GM18858 (cell line): ENCODE results near the gene DNAH1.

Experiments
- ATAC-seq: cut with Tn5 transposase; IDR thresholded peaks from one replicate; pipeline ENCODE4 v1.9.1; 2021; ENCODE audit not compliant: unreplicated experiment

Gene DNAH1

GRCh38 chr3:52310861-52311575, 5.1 kb upstream of the DNAH1 start:
- ATAC-seq = no peak

GRCh38 chr3:52311576-52312119, 4.5 kb upstream of the DNAH1 start:
- no peak for ATAC-seq

- no peak for ATAC-seq
These were observed 2.8 kb upstream of the DNAH1 start for GRCh38 chr3:52313188-52313773.

GRCh38 chr3:52313774-52314188, 2.3 kb upstream of the DNAH1 start:
- peak; percentile 90 for ATAC-seq

GRCh38 chr3:52314489-52314888, 1.6 kb upstream of the DNAH1 start:
- ATAC-seq = no peak

- ATAC-seq = no peak
These were observed 1.1 kb upstream of the DNAH1 start for GRCh38 chr3:52315006-52315405.

GRCh38 chr3:52317208-52318000, 1.3 kb downstream of the DNAH1 start:
- no peak for ATAC-seq

- ATAC-seq = no peak
These were observed 2.2 kb downstream of the DNAH1 start for GRCh38 chr3:52318186-52318816.

GRCh38 chr3:52319921-52320595, 3.9 kb downstream of the DNAH1 start:
- no peak for ATAC-seq

GRCh38 chr3:52321481-52321880, 5.4 kb downstream of the DNAH1 start:
- no peak for ATAC-seq

- no peak for ATAC-seq
These were observed 6.3 kb downstream of the DNAH1 start for GRCh38 chr3:52322466-52322865.

GRCh38 chr3:52323526-52324295, 7.6 kb downstream of the DNAH1 start:
- no peak for ATAC-seq

GRCh38 chr3:52324676-52325075, 8.6 kb downstream of the DNAH1 start:
- ATAC-seq = no peak

- ATAC-seq = no peak
These were observed 9.6 kb downstream of the DNAH1 start for GRCh38 chr3:52325686-52326085.

- no peak for ATAC-seq
These were observed 10.9 kb downstream of the DNAH1 start for GRCh38 chr3:52326976-52327375.

- ATAC-seq = no peak
These were observed 11.6 kb downstream of the DNAH1 start for GRCh38 chr3:52327486-52328290.

GRCh38 chr3:52328536-52329080, 12.5 kb downstream of the DNAH1 start:
- no peak for ATAC-seq

- no peak for ATAC-seq
These were observed 14.2 kb downstream of the DNAH1 start for GRCh38 chr3:52330194-52330805.
